HL-60 (cell line): ENCODE results near the gene IQCE.

Experiments
- CTCF ChIP-seq: IDR thresholded peaks from one replicate; pipeline ENCODE4 v1.5.1; 2011; ENCODE audit warnings: low read length, control low read depth, inconsistent platforms; ENCODE audit not compliant: insufficient read depth
- POLR2AphosphoS5 ChIP-seq: IDR thresholded peaks from 2 replicates; pipeline ENCODE4 v1.6.1; 2012; ENCODE audit warnings: low read depth

DNA sequence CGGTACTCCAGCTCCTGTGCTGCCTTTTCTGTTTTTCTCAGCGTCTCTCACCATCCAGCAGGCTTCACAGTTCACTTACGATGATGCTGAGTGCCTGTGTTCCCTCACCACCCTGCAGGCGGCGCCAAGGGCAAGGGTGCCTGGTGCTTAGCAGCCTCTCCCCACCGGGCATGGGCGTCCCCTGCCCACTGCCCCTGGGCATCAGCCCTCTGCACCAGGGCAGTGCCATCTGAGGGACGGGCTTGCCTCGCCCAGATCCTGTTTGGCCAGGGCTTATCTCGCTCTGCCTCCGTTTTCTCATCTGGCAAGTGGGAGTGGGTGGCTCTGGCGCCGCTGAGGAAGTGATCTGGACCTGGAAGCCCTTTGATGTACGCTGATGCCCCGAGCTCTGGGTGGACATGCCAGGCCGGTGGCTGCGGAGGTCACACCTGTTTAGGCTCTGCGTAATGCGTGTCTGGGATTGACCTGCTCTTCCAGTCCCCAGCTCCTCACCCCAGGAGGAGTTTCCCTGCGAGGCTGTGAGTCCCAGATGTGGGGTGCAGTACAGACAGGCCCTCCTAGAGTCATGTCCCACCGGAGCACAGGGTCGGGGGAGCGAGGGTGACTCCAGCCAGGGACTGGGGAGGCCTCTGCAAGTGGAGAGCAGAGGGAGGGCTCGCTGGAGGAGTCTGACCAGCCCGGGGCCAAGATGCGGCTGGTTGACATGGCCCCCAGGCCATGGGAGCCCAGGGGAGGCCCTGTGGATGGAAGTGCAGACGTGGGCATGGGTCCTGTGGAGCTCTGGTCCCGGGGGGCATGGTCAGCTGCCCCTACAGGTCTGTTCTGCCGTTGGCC is 84.8 kb downstream of the IQCE start:
- TF ChIP-seq CTCF (peak; percentile 39), POLR2AphosphoS5 (no peak)
